Fibroblast of skin of abdomen (primary cell): ENCODE data around the gene ARHGAP26.

Experiments
- DNase-seq: peaks from one replicate; pipeline ENCODE4 v3.0.0-alpha.2; 2013

ARHGAP26 gene

DNA sequence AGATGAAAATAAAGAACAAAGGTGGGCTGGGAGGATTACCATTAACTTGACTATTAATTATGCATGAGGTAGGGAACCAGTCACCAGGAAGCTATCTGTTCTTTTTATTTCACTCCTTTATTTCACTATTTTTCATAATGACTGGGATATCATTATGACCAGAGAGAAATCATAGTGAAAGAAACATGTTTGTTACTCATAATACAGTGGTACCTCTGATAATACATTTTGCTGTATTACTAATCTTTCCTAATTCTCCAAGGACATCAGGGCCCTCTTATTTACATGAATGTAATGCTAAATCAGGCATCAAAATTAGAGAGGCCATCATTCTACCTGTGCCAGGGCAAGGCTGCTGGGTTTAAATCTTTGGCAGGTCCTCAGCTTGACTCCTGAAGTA lies 379.6 kb downstream of the ARHGAP26 start:
- no peak for DNase-seq

DNA sequence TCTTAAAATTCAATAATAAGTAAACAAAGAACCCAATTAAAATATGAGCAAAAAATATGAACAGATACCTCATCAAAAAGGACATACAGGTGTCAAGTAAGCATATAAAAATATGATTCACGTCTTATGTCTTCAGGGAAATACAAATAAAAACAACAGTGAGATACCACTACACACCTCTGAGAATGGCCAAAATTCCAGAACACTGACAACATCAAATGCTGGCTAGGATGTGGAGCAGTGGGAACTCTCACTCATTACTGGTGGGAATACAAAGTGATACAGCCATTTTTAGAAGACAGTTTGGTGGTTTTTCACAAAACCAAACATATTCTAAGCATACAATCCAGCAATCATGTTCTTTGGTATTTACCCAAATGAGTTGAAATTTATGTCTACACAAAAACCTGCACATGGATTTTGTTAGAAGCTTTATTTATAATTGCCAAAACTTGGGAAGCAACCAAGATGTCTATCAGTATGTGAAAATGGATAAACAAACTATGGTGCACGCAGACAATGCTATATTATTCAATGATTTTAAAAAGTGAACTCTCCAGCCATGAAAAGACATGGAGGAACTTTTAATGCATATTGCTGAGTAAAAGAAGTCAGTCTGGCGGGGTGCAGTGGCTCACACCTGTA lies 381.0 kb downstream of the ARHGAP26 start:
- no peak for DNase-seq

DNA sequence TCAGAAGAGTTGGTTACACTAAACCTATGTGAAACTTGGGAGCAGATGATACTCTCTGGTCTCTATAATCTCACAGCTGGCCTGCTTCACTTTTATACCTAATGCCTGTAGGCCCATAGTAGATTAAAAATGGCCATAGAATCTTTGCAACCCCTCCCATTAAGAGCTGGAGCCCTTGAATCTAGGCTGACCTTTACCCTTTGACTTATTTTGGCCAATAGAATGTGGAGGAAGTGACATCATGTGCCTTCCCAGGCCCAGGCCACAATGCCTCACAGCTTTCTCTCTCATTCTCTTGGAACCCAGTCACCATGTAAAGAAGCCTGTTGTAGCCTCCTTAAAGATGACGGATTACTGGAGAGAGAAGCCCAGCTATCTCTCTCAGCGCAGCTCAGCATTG lies 382.3 kb downstream of the ARHGAP26 start:
- no peak for DNase-seq

DNA sequence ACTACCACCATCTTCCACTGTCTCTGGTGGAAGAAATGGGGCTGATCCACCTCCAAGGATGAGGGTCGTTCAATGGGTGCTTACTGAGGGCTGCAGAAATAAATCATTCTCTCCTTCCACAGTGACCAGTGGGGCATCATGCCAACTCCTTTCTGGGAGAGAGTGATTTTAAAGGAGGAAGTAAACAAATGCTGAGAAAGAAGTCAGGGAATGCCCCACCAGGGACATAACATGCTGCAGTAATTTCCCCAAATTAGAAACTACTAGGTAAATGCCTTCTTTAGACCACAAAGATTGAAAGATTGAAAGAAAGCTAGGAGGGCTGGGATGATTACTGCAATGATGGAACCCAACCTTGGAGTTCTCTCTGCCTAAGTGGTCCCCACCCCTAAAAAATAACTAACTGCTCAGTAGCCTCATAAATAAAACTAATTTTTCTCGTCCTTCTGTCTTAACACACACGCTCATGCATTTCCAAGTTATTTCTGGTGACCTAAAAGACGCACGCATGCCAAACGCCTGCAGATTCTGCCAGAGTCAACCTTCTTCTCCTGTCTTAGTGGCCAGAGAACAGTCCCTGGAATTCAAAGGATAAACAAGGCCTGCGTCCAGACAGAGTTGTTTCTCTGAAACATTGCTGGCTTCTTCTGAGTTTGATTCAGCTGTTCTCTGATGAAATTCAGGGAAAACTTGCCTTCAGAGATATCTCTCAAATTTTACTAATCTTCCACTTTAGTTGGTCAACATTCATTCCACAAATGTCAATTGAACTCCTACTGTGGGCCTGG lies 383.3 kb downstream of the ARHGAP26 start:
- peak; percentile 81 for DNase-seq

DNA sequence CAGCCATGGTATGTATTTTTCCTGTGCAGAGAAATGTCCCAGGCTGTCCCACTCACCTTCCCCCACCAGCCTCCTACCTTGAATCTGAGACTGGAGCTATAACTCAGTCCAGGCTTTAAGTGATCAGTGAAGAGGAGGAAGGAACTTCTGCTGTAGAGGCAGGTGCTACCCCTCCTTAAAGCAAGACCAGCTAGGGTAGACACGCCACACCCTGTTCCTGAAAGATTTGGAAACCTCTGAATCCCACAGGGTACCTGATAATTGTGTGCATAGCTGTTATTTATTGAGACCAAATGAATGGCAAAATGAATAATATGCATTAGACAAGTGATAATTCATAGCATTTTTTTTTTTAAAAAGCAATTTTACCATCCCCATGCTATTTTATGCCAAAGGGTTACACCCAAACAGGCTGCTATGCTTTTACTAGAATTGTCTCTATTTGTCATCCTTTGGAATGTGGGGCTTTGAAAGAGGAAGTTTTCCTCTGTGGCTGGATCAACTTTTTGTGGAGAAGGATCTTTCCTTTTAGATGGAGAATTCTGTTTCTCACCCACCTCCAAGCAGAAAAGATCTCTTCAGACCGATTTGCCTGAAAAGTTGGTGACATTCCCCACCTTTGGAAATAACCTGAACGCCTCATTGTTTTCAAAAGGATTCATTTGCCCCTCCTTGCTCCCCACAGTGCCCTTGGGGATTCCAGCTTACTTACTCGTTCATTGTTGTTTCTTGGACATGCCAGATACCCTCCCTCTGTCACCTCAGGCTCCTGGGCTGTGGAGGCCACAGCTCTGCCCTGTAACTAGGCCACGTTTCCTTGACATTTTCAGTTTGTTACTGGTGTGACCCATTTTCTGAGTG lies 384.6 kb downstream of the ARHGAP26 start:
- peak; percentile 65 for DNase-seq

DNA sequence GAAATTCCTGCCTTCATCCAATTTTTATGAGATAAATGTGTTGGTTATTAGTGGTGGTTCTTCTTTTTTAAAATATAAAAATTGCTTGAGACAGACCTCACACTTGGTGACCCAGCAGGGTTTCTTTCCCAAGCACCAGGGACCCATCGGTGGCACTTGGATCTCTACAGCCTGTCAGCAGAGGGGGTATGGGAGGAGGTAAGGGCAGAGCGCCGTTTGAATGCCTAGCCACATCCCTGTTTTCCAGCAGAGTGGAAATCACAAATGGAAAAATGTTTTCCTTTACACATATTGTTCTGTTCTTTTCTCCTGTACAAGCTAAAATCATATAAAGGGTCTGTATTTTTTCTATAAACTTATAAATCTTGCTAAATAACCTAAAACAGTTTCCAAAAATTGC lies 385.3 kb downstream of the ARHGAP26 start:
- no peak for DNase-seq

DNA sequence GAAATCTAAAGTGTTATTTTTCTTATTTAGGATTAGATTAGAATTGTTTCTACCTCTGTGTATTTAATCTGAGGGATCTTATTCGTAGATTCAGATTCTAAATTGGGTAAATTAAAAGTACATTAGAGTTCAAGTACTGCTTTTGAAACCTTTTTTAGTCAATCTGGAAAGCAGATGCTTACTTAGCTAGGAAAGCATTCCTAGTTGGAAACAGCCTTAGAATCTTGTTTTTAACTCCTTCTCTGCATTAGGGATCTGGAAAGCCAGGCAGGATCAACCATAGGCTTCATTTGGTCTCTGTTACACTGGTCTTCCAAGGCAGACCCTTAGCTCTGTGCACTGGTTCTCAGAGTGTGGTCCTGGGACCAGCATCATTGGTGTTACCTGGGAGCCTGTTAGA lies 385.9 kb downstream of the ARHGAP26 start:
- DNase-seq: no peak

DNA sequence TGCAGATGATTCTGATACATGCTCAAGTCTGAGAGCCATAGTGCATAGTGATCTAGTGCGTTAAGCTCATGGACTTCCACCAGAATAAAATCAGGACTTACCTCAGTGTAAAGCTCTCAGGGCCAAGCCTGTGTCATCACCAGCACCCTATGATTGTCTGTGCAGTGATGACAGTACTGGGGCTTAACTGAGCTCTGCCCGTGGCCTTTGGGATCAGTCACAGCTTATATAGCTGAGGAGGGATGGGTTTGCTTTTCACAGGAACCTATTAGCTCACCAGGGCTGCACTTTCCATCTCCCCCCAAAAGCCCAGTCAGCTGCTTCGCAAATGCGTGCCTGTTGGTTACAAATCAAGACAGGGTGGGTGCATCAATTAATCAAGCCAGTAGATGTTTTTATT lies 386.4 kb downstream of the ARHGAP26 start:
- DNase-seq: peak; percentile 33

DNA sequence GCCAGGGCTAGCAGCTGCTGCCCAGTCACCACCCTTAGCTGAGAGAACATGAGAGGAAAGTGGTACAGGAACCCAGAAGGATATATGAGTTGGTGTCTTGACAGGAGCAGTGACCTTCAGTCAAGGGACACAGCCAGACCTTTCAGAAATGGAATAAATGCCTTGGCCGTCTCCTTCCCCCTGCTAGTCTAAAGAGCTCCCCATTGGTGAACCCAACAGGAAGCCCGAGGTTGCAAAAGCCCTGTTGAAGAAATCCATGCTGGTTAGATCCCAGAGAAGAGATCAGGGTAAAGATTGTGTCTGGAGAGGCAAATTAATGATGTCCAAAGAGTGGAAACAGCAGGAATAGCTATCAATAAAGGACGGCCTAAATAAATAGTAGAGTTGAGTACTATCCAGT lies 388.9 kb downstream of the ARHGAP26 start:
- no peak for DNase-seq

DNA sequence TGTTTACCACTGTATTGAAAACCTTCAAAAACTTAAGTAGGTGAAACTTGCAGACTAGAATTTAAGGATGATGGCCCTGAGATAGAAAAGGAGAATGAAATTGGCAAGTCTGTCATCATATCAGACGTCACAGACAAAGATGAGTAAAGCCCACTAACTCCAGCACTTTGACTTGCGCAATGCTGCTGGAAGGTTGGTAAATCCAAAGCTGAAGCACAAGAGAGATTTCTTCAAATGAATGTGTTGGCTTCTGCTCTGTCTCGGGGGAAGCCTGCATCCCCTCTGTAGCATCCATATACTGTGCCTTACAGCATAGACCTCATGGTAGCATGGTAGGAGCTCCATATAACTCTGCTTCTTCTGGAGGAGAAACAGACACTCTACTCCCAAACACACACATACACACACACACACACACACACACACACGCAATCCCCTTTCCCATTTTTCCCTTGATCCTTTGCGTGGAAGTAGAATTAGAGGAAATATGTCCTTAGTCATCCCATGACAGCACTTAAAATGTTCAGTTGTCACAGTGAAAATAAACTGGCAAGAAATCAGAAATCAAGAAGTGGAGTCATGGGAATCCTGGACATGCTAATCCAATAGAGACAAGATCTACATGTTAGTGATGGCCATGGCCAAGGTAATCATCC lies 391.8 kb downstream of the ARHGAP26 start:
- peak; percentile 79 for DNase-seq

DNA sequence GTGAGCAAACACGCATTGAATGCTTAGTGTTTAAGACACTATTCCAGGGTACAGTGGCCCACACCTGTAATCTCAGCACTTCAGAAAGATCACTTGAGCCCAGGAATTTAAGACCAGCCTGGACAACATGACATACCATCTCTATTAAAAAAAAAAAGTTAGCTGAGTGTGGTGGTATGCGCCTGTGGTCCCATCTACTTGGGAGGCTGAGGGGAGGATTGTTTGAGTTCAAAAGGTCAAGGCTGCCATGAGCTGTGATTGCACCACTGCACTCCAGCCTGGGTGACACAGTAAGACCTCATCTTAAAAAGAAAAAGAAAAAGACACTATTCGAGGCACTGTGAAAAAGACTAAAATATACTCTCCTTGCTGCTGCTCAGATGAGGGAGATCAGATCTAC lies 392.6 kb downstream of the ARHGAP26 start:
- DNase-seq: no peak

DNA sequence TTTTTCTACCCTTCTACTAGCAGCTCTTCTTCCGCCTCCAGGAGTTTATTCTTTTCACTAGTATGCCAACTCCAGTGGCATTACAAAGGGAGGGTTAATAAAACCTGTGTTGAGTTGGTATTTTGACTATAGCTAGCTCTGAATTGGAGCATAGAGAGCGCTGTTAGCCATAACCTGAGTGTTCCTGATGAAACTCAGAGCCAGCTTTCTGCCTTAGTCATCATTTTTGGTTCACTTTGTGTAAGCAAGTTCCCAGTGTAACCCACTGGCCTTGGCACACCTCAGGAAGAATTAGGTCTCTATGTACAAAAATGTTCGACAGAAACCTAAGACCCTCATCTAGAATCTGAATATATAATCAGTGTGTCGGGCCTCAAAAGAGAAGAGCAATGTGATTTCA lies 394.4 kb downstream of the ARHGAP26 start:
- no peak for DNase-seq

DNA sequence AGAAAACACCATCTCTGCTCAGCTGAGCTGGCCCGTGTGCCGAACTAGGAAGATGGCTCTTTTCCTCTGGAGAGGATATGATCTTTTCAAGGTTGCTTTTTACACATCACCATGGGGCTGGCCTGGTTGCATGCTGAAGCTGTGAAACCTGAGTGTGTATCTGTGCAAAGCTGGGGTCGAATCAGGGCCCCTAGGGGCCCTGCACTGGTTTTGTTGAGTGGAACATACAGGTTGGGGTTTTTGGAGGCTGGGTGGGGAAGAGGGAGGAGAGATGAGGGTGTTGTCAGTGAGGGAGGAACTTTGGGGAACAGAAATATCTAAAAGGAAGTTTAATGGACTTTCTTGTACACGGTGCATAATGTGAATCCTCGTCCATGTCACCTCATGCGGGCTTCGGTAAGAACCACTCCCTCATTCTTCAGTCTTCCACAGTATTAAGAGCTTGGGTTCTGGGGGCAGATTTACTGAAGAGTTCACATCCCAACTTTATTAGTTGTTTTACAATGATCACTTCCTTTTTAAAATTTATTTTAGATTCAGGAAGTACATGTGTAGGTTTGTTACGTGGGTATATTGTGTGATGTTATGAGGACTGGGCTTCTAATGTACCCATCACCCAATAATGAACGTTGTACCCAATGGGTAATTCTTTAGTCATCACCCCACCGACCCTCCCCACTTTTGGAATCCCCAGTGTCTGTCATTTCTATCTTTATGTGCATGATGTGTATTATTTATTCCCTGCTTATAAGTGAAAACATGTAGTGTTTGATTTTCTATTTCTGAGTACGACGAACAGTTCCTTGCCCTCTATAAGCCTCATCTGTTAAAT lies 395.1 kb downstream of the ARHGAP26 start:
- DNase-seq: no peak

DNA sequence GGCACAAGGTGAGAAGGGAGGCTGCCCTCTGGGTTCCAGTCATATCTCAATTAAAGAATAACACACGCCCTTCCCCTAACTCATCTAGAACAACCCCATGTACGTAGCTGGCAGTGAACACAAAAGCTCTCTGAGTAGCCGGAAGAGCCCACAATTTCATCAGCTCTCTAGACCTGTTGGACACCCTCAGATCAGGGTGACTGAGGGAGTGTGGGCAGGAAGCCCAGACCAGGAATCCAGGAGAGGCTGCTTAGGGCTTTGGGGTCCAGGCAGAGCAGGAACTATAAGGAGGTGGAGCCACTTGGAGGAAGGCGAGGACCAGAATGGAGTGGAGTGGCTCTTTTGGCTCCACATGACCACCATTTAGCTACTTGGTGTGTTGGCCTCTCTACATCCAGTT lies 395.9 kb downstream of the ARHGAP26 start:
- no peak for DNase-seq

DNA sequence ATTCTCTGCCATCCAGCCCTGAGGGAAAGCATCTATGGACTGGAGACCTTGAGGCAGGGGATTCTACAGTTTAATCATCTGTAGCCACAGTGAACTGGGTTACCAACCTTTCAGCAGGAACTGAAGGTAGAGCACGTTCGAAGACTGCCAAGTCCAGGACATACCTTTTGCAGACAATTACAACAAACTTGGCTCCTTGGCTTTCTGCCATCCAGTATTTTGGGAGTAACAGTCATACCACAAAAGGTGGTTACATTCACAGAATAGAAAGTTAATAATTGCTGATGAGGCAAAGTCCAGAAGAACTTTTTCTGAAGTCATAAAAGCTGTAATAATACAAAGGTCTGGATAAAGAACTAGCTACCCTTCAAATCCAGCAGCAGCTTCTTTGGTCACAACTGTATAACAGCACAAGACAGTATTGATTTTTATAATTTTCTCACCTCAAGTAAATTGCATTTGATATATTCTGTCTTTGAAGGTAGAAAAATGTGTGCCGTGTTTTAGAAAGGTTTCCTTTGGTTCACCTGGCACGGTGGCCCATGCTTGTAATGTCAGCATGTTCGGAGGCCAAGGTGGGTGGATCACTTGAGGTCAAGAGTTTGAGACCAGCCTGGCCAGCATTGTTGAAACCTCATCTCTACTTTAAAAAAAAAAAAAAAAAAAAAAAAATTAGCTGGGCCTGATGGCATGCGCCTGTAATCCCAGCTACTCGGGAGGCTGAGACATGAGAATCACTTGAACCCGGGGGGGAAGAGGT lies 396.7 kb downstream of the ARHGAP26 start:
- no peak for DNase-seq

DNA sequence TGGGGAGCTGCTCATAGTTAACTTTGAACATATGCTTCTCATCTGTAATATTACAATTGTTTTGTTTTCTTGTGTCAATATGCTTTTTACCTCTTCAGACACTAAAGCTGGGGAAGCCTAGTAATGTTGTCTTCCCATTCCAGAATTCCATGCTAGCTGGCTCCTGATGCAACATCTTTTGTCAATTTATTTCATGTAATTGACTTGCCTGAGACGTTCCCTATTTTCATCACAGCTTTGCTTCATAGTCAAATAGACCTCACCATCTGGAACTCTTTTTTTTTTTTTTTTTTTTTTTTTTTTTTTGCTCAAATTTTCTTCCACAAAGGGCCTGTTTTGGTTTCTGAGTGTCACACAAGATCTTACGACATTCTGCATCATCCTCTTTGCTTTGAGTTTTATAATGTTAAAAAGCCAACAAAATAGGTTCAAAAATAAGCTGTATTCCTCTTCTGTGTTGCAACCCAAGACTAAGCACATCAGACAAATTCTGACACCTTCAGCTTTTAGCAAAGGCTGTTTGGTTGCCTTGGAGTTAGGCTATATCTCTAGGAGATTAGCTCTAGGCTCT lies 398.1 kb downstream of the ARHGAP26 start:
- DNase-seq: peak; percentile 68

DNA sequence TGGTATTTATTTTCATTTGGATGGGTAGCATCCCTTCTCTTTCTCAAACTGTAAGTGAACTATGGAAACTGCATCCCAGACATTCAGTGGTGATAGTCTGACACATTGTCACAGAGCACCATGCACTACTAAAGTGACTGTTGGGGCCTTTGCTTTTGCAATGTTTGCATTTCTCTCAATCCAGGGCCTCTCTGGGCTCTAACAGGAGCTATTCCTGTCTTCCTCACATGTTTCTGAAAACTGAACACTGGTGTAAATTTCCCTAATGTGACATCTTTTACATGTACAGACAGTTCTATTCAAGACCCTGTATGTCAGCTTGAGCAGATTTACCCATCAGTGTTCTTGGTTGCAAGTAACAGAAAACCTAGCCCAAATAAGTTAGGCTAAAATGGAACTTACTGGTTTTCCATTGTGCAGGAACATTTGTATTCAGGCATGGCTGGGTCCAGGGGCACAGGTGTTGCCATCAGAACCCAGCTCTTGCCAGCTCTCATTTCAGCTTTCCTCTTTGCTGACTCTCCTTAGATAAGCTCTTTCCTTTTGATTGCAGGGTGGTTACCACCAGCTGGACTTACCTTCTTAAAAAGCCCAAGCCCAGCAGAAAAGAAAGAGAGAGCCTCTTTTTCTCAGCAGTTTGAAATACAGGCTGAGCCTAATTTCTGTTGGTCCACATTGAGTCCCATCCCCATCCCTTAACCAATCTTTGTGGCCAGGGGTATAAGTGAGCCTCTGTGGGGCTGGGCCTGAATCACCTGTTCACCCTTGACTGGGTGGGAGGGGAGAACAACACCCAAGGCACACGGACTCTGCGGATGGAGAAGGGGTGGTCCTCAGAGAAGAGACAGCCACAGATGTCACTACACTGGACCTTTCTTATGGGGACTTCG lies 399.0 kb downstream of the ARHGAP26 start:
- DNase-seq: no peak

DNA sequence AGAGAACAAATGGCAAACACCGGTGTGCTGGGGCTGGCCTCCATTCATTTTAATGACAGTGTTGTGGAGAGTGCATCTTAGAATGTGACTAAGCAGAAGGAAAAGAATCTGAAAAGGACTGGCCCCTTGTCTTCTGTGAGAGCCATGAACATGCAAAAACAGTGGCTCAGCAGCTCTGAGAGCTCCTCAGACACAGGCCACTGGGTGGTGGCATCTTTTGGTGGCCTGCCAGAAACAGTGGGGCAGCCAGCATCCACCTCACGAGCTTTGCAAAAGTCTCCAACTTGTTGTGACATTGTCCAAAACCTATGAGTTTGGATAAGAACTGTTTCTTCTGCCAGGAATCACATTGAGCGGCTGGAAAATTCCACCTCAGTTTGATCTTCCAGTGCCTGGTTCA lies 399.9 kb downstream of the ARHGAP26 start:
- no peak for DNase-seq

DNA sequence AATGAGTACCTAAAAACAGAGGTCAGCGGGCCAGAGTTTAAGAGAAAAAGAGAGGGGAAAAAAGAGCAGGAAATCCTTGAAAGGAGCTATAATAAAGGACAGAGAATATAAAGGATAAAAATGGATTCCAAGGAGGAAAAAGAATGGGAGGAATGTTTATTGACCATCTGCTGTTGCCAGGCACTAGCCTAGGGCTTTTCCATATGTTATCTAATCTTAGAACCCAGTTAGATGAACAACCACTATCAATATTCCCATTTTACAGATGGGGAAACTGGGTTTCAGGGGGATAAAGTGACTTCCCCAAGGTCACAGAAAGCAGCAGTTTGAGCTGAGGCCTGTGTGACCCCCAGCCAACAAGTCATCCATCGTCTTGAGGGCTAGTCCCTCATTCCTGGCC lies 400.8 kb downstream of the ARHGAP26 start:
- DNase-seq: no peak

DNA sequence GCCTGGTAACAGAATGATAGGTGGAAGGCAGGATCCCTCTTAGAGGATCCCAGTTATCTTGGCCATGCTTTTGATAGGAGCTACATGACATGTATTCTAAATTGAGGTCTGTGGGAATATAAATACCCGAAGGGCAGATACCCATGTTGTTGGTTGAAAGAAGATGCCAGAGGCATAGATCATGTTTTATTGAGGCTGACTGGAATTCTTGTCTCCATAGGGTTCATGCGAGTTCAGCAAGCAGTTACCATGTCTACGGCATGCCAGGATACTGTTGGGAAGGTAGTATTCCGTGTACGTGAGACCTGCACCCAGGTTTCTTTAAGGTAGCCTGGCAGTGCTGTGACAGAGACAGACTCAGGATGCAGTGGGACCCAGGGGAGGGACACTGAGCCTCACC lies 402.6 kb downstream of the ARHGAP26 start:
- no peak for DNase-seq
